Stomach (tissue), 4 donors: Measurements from ENCODE around the gene HPS3.

ENCODE experiments used
- POLR2A ChIP-seq, 4 donors: fragments of 450-650 bp; IDR thresholded peaks; one replicate each; pipeline ENCODE4 v1.6.1; 2016; ENCODE audit warnings: antibody characterized with exemption in 4 of 4, control low read depth in 2 of 4, mild to moderate bottlenecking in 1 of 4, moderate library complexity in 1 of 4
- TF ChIP-seq, protein P1 (sequence below), 7 experiments: fragments of 450-650 bp in 4 of 7; fragments of 200-600 bp in 3 of 7; sonication (generic) in 3 of 7; IDR thresholded peaks; one replicate each; pipeline ENCODE4 v1.5.1; 2016 to 2019; ENCODE audit warnings: antibody characterized with exemption in 7 of 7, control low read depth in 2 of 7, mild to moderate bottlenecking in 1 of 7

GRCh38 chr3:149129326-149130205, at the start of gene HPS3:
- TF ChIP-seq, protein P1, sequence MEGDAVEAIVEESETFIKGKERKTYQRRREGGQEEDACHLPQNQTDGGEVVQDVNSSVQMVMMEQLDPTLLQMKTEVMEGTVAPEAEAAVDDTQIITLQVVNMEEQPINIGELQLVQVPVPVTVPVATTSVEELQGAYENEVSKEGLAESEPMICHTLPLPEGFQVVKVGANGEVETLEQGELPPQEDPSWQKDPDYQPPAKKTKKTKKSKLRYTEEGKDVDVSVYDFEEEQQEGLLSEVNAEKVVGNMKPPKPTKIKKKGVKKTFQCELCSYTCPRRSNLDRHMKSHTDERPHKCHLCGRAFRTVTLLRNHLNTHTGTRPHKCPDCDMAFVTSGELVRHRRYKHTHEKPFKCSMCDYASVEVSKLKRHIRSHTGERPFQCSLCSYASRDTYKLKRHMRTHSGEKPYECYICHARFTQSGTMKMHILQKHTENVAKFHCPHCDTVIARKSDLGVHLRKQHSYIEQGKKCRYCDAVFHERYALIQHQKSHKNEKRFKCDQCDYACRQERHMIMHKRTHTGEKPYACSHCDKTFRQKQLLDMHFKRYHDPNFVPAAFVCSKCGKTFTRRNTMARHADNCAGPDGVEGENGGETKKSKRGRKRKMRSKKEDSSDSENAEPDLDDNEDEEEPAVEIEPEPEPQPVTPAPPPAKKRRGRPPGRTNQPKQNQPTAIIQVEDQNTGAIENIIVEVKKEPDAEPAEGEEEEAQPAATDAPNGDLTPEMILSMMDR (IDR thresholded peaks at IDR 0.05) = no peak
- TF ChIP-seq POLR2A (IDR thresholded peaks at IDR 0.05) = peak in 2 of 4 donors; percentile 80 to 85
